IMR-90 (cell line): Measurements from ENCODE around the gene UBASH3A. TPM values are rescaled to one million over a fixed set of nuclear protein-coding genes. Genes with fewer than 3 reads are reported as not detected.

Source experiments
- ATAC-seq: fragments of 200-7000 bp; cut with Tn5 transposase; 2 replicates; pipeline ENCODE4 v1.9.1; 2020; ENCODE audit warnings: low read depth, mild to moderate bottlenecking, moderate library complexity
- BruUV-seq: library from RNA; stranded (reverse); fragments of 400-500 nt; replicated peaks from 2 replicates; lab custom pipeline; 2021; lab: Mats Ljungman, UMichigan
- CTCF ChIA-PET: fragments of 300-600 bp; formaldehyde crosslinking; extraction: SDS; loops from one replicate; lab custom pipeline; 2021; ENCODE audit warnings: antibody characterized with exemption; lab: Yijun Ruan, JAX
- POLR2A ChIA-PET: fragments of 300-600 bp; sonication (Branson Sonifier 250); formaldehyde crosslinking; loops from one replicate; lab custom pipeline; 2022; ENCODE audit warnings: antibody characterized with exemption; ENCODE audit not compliant: unreplicated experiment; lab: Charles Lee
- DNase-seq: peaks from one replicate; pipeline ENCODE4 v3.0.0; 2013
- H2AFZ ChIP-seq: replicated peaks from 2 replicates; pipeline ENCODE3; 2013; ENCODE audit warnings: low read length, mild to moderate bottlenecking; ENCODE audit not compliant: poor library complexity
- H2AK5ac ChIP-seq: 2 replicates; pipeline ENCODE4 v1.6.1; 2013; ENCODE audit warnings: low read depth, low read length, inconsistent platforms
- H2AK9ac ChIP-seq: replicated peaks from 2 replicates; pipeline ENCODE3; 2013; ENCODE audit warnings: mild to moderate bottlenecking, low read depth, low read length, moderate library complexity; ENCODE audit not compliant: poor library complexity
- H2BK120ac ChIP-seq: 2 replicates; pipeline ENCODE4 v1.6.1; 2013; ENCODE audit warnings: low read depth, low read length, inconsistent platforms
- H2BK15ac ChIP-seq: 3 replicates; pipeline ENCODE4 v1.6.1; 2013; ENCODE audit warnings: low read depth, low read length, inconsistent platforms
- H2BK20ac ChIP-seq: 2 replicates; pipeline ENCODE4 v1.6.1; 2013; ENCODE audit warnings: low read depth, mild to moderate bottlenecking, inconsistent platforms, low read length, moderate library complexity
- H2BK5ac ChIP-seq: 2 replicates; pipeline ENCODE4 v1.6.1; 2013; ENCODE audit warnings: mild to moderate bottlenecking, low read depth, low read length, inconsistent platforms; ENCODE audit not compliant: poor library complexity, severe bottlenecking
- H3K14ac ChIP-seq: replicated peaks from 2 replicates; pipeline ENCODE4 v1.6.1; 2013; ENCODE audit warnings: low read depth, low read length, inconsistent platforms
- H3K18ac ChIP-seq: 2 replicates; pipeline ENCODE4 v1.6.1; 2013; ENCODE audit warnings: low read depth, low read length, control low read depth
- H3K23ac ChIP-seq: 2 replicates; pipeline ENCODE4 v1.6.1; 2013; ENCODE audit warnings: low read depth, low read length, inconsistent platforms
- H3K27ac ChIP-seq: 2 replicates; pipeline ENCODE4 v1.5.1; 2013; ENCODE audit warnings: mild to moderate bottlenecking, control low read depth, low read length; ENCODE audit not compliant: insufficient read depth
- H3K27me3 ChIP-seq: 2 replicates; pipeline ENCODE4 v1.6.1; 2013; ENCODE audit warnings: low read length; ENCODE audit not compliant: control insufficient read depth, insufficient read depth
- H3K36me3 ChIP-seq: 2 replicates; pipeline ENCODE4 v1.6.1; 2013; ENCODE audit warnings: low read length, mixed read lengths; ENCODE audit not compliant: control insufficient read depth, insufficient read depth
- H3K4ac ChIP-seq: 2 replicates; pipeline ENCODE4 v1.6.1; 2013; ENCODE audit warnings: low read depth, low read length, inconsistent platforms
- H3K4me1 ChIP-seq: 2 replicates; pipeline ENCODE4 v1.6.1; 2013; ENCODE audit warnings: low read length, mixed read lengths; ENCODE audit not compliant: control insufficient read depth, insufficient read depth
- H3K4me2 ChIP-seq: 2 replicates; pipeline ENCODE4 v1.6.1; 2013; ENCODE audit warnings: low read depth, mild to moderate bottlenecking, control low read depth, low read length, moderate library complexity
- H3K4me3 ChIP-seq: 2 replicates; pipeline ENCODE4 v1.5.1; 2013; ENCODE audit warnings: low read depth, mild to moderate bottlenecking, control low read depth, low read length, moderate library complexity; ENCODE audit not compliant: insufficient read depth
- H3K56ac ChIP-seq: 2 replicates; pipeline ENCODE4 v1.6.1; 2013; ENCODE audit warnings: low read length, inconsistent platforms; ENCODE audit not compliant: insufficient read depth; ENCODE audit errors: extremely low read depth
- H3K79me1 ChIP-seq, 2 experiments: 2 replicates each; pipeline ENCODE4 v1.6.1; 2013; ENCODE audit warnings: low read length in 2 of 2, inconsistent platforms in 1 of 2, low read depth in 1 of 2
- H3K9ac ChIP-seq: 2 replicates; pipeline ENCODE4 v1.6.1; 2013; ENCODE audit warnings: low read depth, low read length, control low read depth
- H3K9me1 ChIP-seq: 2 replicates; pipeline ENCODE4 v1.6.1; 2013; ENCODE audit warnings: low read length, inconsistent platforms; ENCODE audit not compliant: insufficient read depth
- H3K9me3 ChIP-seq: 2 replicates; pipeline ENCODE4 v1.6.1; 2013; ENCODE audit warnings: low read length; ENCODE audit not compliant: control insufficient read depth, insufficient read depth
- H4K20me1 ChIP-seq: 2 replicates; pipeline ENCODE4 v1.6.1; 2013; ENCODE audit warnings: low read length, inconsistent platforms; ENCODE audit not compliant: insufficient read depth
- H4K5ac ChIP-seq: 2 replicates; pipeline ENCODE4 v1.6.1; 2013; ENCODE audit warnings: mild to moderate bottlenecking, low read depth, low read length, control low read depth
- H4K8ac ChIP-seq, 2 experiments: 2 replicates each; pipeline ENCODE4 v1.6.1; 2013; ENCODE audit warnings: low read depth in 2 of 2, low read length in 2 of 2, control low read depth in 1 of 2, inconsistent platforms in 1 of 2
- H4K91ac ChIP-seq: 2 replicates; pipeline ENCODE4 v1.6.1; 2013; ENCODE audit warnings: low read depth, low read length, inconsistent platforms; ENCODE audit not compliant: insufficient read depth
- MAZ ChIP-seq: IDR thresholded peaks from 2 replicates; pipeline ENCODE4 v1.6.1; 2012; ENCODE audit warnings: low read depth, mild to moderate bottlenecking, low read length, improper control_type of control experiment, moderate library complexity, borderline replicate concordance
- WGBS, 2 experiments: methylation state at CpG; one replicate each; pipeline versions ENCODE4 v1.1.5 to v1.1.7; 2013; ENCODE audit warnings: missing lambda C conversion rate in 2 of 2; ENCODE audit not compliant: insufficient read length in 1 of 2; ENCODE audit errors: extremely low coverage in 2 of 2; 5-methylcytosine and 5-hydroxymethylcytosine counted together
- dilution Hi-C: fragments of 300-500 bp; cut with HindIII; formaldehyde crosslinking; loops from one replicate; pipeline ENCODE4 v1.14.3; 2018; ENCODE audit warnings: low sequenced_read_pairs; ENCODE audit not compliant: unreplicated experiment
- in situ Hi-C: fragments of 300-500 bp; cut with MboI; formaldehyde crosslinking; loops from 3 replicates; pipeline ENCODE4 v1.14.3; 2019; ENCODE audit warnings: low sequenced_read_pairs, inconsistent platforms, mixed read lengths
- intact Hi-C: fragments of 100-400 bp; cut with micrococcal nuclease; formaldehyde crosslinking; loops from 2 replicates; pipeline ENCODE4 v1.10.0; 2022
- polyA plus RNA-seq, 3 experiments: library from polyadenylated mRNA; depleted of rRNA; stranded (reverse); fragments of >200 nt; gene quantifications; 2 replicates each; pipeline ENCODE4 v1.2.3, GENCODE V29; 2012; ENCODE audit warnings: low replicate concordance in 1 of 3
- total RNA-seq: library from RNA; depleted of rRNA; stranded (reverse); fragments of >200 nt; gene quantifications from 2 replicates; pipeline ENCODE4 v1.2.3, GENCODE V29; 2012

The UBASH3A gene
- total and polyA plus RNA-seq, 2 of the 4 experiments (the other 2 are of a cell fraction) = not detected

- Histone ChIP-seq H3K23ac (no peak overlapping the region), H3K9me3 (peaks cover 3% of the 10 kb centered on the region; the same call in 1 of the 2 replicates), H2BK120ac (no peak overlapping the region), H4K5ac (no peak overlapping the region), H2BK20ac (no peak overlapping the region), H3K9ac (no peak overlapping the region), H3K36me3 (no peaks in the 10 kb centered on the region), H3K56ac (no peak overlapping the region), H3K4ac (no peak overlapping the region), H2AK9ac (no peak overlapping the region), H3K9me1 (no peaks in the 10 kb centered on the region), H4K91ac (no peak overlapping the region), H2AFZ (no peak overlapping the region), H2BK15ac (no peak overlapping the region), H3K4me2 (no peak overlapping the region), H3K14ac (no peak overlapping the region), H3K27ac (no peak overlapping the region), H3K79me1 (no peaks in the 10 kb centered on the region), H2AK5ac (no peak overlapping the region), H3K4me1 (no peaks in the 10 kb centered on the region), H3K18ac (no peak overlapping the region), H3K4me3 (no peak overlapping the region), H3K27me3 (peaks cover 27% of the 10 kb centered on the region), H2BK5ac (no peak overlapping the region), H4K20me1 (no peaks in the 10 kb centered on the region), H4K8ac (no peak overlapping the region)
- intact Hi-C loops (no loop called here), dilution Hi-C loops (no loop called here), in situ Hi-C loops (no loop called here)
- no peak for TF ChIP-seq MAZ
- WGBS, 2 experiments = 43% methylated on average over 7 of the region's 17 CpGs; no CpG with 5 or more reads in 1 of the 2 experiments
- BruUV-seq = no TSS peak
- ChIA-PET CTCF (no interaction called here), POLR2A (no interaction called here)
- ATAC-seq = no peak
- no peak for DNase-seq
Observed at GRCh38 chr21:42379426-42380215, 24.1 kb upstream of the UBASH3A start.
